SK-MEL-5 (cell line): ENCODE measurements around the gene FLYWCH1. TPM values are rescaled to one million over a fixed set of nuclear protein-coding genes. Genes with fewer than 3 reads are reported as not detected.
"Not testable (repeated sequence)": the region's sequence is repeated elsewhere in the genome, so short reads cannot be mapped to it uniquely, and the experiment has no call there.

Experiments
- DNase-seq: peaks from one replicate; pipeline ENCODE4 v3.0.0-alpha.2; 2016; ENCODE audit warnings: low read depth, low spot score
- in situ Hi-C: cut with HindIII; loops from 2 replicates; pipeline ENCODE4 v1.10.0; 2016; ENCODE audit warnings: low sequenced_read_pairs, high pct_unique_total_duplicates, low pct_unique_long_range_greater_than_20kb
- total RNA-seq: library from RNA; depleted of rRNA; stranded (reverse); fragments of >200 nt; shearing (Covaris generic); gene quantifications from 2 replicates; pipeline ENCODE4 v1.2.3, GENCODE V29; 2014

The FLYWCH1 gene
- total RNA-seq, 1 experiment from 2014 or later: 25.8 TPM

DNA sequence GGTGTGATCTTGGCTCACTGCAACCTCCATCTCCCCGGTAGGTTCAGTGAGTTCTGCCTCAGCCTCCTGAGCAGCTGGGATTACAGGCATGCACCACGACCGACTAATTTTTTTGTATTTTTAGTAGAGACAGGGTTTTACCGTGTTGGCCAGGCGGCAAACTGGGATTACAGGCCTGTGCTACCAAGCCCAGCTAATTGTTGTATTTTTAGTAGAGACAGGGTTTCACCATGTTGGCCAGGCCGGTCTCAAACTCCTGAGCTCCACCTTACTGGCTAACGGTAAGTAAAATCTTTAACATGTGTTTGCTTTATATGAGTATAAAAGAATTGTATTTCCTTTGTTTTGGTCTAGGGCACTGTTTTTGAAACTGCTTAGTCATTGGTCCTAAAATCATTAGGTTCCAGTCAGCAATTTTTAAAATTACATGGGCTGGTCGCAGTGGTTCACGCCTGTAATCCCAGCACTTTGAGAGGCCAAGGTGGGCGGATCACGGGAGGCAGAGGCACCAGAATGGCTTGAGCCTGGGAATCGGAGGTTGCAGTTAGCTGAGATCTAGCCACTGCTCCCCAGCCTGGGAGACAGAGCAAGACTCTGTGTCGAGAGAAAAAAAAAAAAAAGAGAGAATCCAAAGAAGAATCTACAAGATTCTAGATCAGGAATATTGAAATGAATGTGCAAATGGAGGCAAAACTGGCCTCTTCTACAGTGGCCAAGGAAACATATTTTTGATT lies 3.6 kb downstream of the FLYWCH1 start:
- no peak for DNase-seq
- in situ Hi-C loops: no loop called here

- in situ Hi-C loops: no loop called here
- DNase-seq: peak; percentile 75
These were observed 8.0 kb downstream of the FLYWCH1 start for GRCh38 chr16:2919511-2920255.

DNA sequence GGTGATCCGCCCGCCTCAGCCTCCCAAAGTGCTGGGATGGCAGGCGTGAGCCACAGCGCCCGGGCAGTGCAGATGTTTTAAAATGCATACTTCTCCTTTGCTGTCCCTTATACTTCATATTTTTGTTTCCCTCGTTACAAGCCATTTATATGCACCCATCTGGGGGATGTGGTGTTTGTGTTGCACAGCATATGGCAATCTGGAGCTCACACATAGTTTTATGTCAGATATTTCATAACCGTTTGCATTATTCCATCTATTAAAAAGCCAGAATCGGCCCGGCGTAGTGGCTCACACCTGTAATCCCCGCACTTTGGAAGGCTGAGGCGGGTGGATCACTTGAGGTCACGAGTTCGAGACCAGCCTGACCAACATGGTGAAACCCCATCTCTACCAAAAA lies 11.8 kb downstream of the FLYWCH1 start:
- no peak for DNase-seq
- in situ Hi-C loops: no loop called here

DNA sequence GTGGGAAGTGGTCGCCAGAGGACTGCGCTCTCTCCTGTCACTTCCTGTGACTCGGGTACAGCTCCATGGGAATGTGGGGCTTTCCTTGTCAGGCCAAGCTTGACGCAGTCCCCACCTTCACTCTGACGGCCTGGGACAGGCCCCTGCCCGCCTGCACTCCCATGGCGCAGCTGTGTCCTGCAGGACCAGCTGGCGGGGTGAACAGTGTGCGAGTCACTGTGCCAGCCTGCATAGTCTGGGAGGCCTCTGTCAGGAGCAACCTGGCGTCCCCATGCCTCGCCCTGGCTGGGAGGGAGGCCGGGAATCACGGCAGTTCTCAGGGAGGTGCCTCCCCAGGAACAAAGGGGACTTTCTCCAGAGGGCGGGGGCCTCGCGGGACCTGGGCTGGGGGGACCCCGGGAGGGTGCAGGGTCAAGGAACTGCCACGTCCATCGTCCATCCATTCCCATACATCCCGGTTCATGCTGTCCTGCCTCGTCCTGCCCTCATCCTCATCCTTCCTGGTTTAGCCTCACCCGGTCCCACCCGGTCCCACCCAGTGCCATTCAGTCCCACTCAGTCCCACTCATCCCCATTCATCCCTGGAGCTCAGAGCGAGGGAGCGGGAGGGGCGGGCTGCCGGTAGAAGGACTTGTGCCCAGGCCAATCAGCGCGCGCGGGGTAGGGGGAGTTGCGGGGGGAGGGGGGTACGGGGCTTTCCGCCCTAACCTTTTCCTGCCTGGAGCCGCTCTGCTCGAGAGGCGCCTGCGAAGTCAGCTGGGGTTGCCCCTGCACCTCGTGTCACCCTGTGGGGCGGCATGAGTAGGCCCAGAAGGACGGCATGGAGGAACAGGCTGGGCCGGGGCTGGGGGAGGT lies 13.4 kb downstream of the FLYWCH1 start:
- peak; percentile 40 for DNase-seq

GRCh38 chr16:2925951-2926649 lies 14.4 kb downstream of the FLYWCH1 start:
- DNase-seq: peak; percentile 81
- in situ Hi-C loops: no loop called here

More for the DNA sequence above, 13.4 kb downstream of the FLYWCH1 start:
- in situ Hi-C loops: no loop called here

DNA sequence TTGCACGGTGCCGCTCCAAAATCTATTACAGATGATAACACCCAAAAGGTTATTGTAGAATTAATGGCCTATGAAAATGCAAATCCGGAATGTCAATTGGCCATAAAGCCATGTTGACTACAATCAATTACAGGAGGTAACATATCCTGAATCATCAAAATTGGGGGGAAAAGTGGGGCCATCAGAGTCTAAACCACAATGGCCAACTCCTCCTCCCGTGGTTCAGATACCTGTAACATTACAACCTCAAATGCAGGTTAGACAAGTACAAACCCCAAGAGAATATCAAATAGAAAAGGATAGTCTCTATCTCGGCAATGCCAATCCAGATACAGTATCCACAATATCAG lies 14.9 kb downstream of the FLYWCH1 start:
- no peak for DNase-seq
- in situ Hi-C loops: no loop called here

DNA sequence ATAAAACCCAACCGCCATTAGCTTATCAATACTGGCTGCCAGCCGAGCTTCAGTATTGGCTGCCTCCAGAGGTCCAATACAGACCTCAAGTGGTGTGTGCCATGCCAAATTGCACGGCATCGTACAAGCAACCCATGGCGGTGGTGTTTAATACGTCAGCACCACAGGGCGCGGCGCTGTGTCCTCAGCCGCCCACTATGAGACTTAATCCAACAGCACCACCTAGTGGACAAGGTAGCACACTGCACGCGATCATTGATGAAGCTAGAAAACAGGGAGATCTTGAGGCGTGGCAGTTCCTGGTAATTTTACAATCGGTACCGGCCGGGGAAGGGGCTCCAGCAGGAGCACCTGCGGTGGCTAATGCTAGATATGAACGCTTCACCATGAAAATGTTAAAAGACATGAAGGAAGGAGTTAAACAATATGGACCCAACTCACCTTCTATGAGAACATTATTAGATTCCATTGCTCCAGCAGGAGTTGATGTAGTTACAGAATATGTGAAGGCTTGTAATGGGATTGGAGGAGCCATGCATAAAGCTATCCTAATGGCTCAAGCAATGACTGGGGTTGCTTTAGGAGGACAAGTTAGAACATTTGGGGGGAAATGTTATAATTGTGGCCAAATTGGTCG lies 15.4 kb downstream of the FLYWCH1 start:
- in situ Hi-C loops: no loop called here
- peak; percentile 92 for DNase-seq

DNA sequence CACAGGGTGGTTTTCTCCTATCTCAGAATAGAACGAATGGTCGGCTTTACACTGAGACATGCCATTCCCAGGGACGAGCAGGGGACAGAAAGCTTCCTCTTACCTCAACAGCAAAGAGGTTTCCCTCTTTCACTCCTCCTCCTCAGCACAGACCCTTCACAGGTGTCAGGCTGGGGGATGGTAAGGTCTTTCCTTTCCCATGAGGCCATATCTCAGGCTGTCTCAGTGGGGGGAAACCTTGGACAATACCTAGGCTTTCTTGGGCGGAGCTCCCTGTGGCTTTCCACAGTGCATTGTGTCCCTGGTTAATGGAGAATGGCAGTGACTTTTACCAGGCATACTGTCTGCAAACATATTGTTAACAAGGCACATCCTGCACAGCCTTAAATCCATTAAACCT lies 16.4 kb downstream of the FLYWCH1 start:
- DNase-seq, in situ Hi-C loops: not testable (repeated sequence)

DNA sequence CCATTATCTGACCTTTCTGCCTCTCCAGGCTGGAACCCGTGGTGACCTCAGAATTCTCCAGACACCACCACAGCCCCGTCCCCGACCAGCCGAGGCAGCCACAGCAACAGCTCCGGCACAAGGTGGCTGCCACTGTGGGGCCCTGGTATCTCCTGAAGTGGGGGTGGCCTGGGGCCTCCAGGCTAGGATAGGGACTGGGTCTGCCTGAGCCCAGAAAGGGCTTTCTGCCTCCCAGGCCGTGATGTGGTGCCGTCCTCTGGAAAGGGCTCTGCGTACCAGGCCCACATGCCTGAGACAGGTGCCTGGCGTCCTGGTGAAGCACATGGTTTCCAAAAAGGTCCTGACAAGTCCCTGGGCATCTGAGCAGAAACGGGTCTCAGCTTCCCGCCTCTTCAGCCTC lies 17.1 kb downstream of the FLYWCH1 start:
- DNase-seq: no peak
- in situ Hi-C loops: no loop called here

DNA sequence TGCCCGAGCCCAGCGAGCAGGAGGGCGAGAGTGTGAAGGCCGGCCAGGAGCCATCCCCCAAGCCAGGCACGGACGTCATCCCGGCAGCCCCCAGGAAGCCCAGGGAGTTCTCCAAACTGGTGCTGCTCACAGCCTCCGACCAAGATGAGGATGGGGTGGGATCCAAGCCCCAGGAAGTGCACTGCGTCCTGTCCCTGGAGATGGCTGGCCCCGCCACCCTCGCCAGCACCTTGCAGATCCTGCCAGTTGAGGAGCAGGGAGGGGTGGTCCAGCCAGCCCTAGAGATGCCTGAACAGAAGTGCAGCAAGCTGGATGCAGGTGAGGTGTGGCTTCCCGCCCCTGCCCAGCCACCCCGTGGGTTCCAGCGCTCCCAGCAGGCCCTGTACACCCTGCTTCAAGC lies 18.0 kb downstream of the FLYWCH1 start:
- DNase-seq: no peak

GRCh38 chr16:2930236-2930635 lies 18.5 kb downstream of the FLYWCH1 start:
- DNase-seq: no peak
- in situ Hi-C loops: no loop called here

More for the DNA sequence above, 18.0 kb downstream of the FLYWCH1 start:
- in situ Hi-C loops: no loop called here

DNA sequence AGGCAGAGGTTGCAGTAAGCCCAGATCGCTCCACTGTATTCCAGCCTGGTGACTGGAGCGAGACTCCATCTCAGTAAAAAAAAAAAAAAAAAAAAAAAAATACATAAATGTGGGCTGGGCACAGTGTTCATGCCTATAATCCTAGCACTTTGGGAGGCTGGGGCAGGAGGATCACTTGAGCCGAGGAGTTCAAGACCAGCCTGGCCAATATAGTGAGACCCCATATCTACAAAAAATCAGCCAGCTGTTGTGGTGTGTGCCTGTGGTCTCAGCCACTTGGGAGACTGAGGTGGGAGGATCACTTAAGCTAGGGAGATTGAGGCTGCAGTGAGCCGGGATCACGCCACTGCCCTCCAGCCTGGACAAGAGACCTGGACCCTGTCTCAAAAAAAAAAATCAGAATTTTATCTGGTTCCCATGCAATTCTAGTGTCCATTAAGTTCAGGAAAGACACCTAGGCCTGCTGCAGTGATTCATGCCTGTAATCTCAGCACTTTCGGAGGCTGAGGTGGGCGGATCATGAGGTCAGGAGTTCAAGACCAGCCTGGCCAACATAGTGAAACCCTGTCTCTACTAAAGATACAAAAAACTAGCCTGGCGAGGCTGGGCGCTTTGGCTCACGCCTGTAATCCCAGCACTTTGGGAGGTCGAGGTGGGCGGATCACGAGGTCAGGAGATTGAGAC lies 19.6 kb downstream of the FLYWCH1 start:
- DNase-seq, in situ Hi-C loops: not testable (repeated sequence)

DNA sequence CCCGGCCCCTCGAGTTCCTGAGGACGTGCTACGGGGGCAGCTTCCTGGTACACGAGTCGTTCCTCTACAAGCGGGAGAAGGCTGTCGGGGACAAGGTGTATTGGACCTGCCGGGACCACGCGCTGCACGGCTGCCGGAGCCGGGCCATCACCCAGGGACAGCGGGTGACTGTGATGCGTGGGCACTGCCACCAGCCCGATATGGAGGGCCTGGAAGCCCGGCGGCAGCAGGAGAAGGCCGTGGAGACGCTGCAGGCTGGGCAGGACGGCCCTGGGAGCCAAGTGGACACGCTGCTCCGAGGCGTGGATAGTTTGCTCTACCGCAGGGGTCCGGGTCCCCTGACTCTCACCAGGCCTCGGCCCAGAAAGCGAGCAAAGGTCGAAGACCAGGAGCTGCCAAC lies 21.4 kb downstream of the FLYWCH1 start:
- DNase-seq: no peak
- in situ Hi-C loops: no loop called here

DNA sequence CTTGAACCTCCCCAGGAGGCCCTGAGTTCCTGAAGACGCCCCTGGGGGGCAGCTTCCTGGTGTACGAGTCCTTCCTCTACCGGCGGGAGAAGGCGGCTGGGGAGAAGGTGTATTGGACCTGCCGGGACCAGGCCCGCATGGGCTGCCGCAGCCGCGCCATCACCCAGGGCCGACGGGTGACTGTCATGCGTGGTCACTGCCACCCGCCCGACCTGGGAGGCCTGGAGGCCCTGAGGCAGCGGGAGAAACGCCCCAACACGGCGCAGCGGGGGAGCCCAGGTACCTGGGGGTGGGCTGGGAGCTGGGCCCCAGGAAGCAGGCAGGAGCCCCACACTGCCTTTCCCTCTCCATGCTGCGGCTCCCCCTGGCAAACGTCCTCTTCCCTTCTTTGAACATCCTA lies 22.0 kb downstream of the FLYWCH1 start:
- no peak for DNase-seq
- in situ Hi-C loops: no loop called here

DNA sequence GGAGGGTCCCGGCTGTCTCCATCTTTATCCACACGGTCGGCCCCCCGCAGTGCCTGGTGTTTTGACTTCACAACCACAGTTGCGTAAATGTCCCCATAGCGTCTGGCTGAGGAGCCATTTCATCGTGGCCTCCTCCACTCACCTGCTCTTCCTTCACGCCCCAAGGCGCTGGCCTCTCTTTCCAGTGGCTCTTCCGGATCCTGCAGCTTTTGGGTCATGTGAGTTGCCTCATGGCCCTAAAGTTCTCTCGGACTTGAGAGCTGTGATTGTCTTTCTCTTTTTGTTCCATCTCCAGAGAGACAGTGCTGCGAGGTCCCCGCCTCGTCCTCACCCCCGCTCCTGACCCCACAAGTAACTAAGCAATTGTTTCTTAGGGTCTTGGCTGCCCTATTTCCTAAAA lies 22.7 kb downstream of the FLYWCH1 start:
- peak; percentile 70 for DNase-seq
- in situ Hi-C loops: no loop called here

GRCh38 chr16:2936436-2937011 lies 24.8 kb downstream of the FLYWCH1 start:
- in situ Hi-C loops: no loop called here

More at GRCh38 chr16:2936436-2937011, 24.8 kb downstream of the FLYWCH1 start:
- no peak for DNase-seq
